ENCODE data around the gene POU2F2.

The POU2F2 gene

GRCh38 chr19:42131149-42132029, 857 bp downstream of the POU2F2 start:
- in situ Hi-C loops (cut with HindIII; ENCODE audit: low pct_ligation_motif_present, low pct_unique_long_range_greater_than_20kb, low sequenced_read_pairs), result no loop called here

GRCh38 chr19:42130254-42130573, 2.0 kb downstream of the POU2F2 start:
- DNase-seq, result no peak
- in situ Hi-C loops (cut with HindIII; ENCODE audit: low pct_ligation_motif_present, low pct_unique_long_range_greater_than_20kb, low sequenced_read_pairs), result no loop called here

More at GRCh38 chr19:42131149-42132029, 857 bp downstream of the POU2F2 start:
- no peak for DNase-seq

GRCh38 chr19:42129399-42130253, 2.6 kb downstream of the POU2F2 start:
- in situ Hi-C loops (cut with HindIII; ENCODE audit: low pct_ligation_motif_present, low pct_unique_long_range_greater_than_20kb, low sequenced_read_pairs), result no loop called here
- no peak for DNase-seq

GRCh38 chr19:42126574-42126973, 5.7 kb downstream of the POU2F2 start:
- in situ Hi-C loops (cut with HindIII; ENCODE audit: low pct_ligation_motif_present, low pct_unique_long_range_greater_than_20kb, low sequenced_read_pairs), result no loop called here
- DNase-seq, result no peak

- in situ Hi-C loops (cut with HindIII; ENCODE audit: low pct_ligation_motif_present, low pct_unique_long_range_greater_than_20kb, low sequenced_read_pairs), result no loop called here
- DNase-seq, result no peak
Measured at GRCh38 chr19:42125536-42125935, 6.7 kb downstream of the POU2F2 start.

GRCh38 chr19:42124386-42124901, 7.8 kb downstream of the POU2F2 start:
- in situ Hi-C loops (cut with HindIII; ENCODE audit: low pct_ligation_motif_present, low pct_unique_long_range_greater_than_20kb, low sequenced_read_pairs), result no loop called here

GRCh38 chr19:42123765-42124164, 8.5 kb downstream of the POU2F2 start:
- in situ Hi-C loops (cut with HindIII; ENCODE audit: low pct_ligation_motif_present, low pct_unique_long_range_greater_than_20kb, low sequenced_read_pairs), result no loop called here

More at GRCh38 chr19:42124386-42124901, 7.8 kb downstream of the POU2F2 start:
- DNase-seq, result no peak

GRCh38 chr19:42122691-42123607, 9.3 kb downstream of the POU2F2 start:
- in situ Hi-C loops (cut with HindIII; ENCODE audit: low pct_ligation_motif_present, low pct_unique_long_range_greater_than_20kb, low sequenced_read_pairs), result no loop called here
- DNase-seq, result no peak

More at GRCh38 chr19:42123765-42124164, 8.5 kb downstream of the POU2F2 start:
- no peak for DNase-seq

GRCh38 chr19:42121656-42122069, 10.6 kb downstream of the POU2F2 start:
- in situ Hi-C loops (cut with HindIII; ENCODE audit: low pct_ligation_motif_present, low pct_unique_long_range_greater_than_20kb, low sequenced_read_pairs), result no loop called here
- peak; percentile 64 for DNase-seq

GRCh38 chr19:42121036-42121621, 11.1 kb downstream of the POU2F2 start:
- in situ Hi-C loops (cut with HindIII; ENCODE audit: low pct_ligation_motif_present, low pct_unique_long_range_greater_than_20kb, low sequenced_read_pairs), result no loop called here
- no peak for DNase-seq

GRCh38 chr19:42120276-42120980, 11.8 kb downstream of the POU2F2 start:
- in situ Hi-C loops (cut with HindIII; ENCODE audit: low pct_ligation_motif_present, low pct_unique_long_range_greater_than_20kb, low sequenced_read_pairs), result no loop called here
- no peak for DNase-seq

- in situ Hi-C loops (cut with HindIII; ENCODE audit: low pct_ligation_motif_present, low pct_unique_long_range_greater_than_20kb, low sequenced_read_pairs), result no loop called here
- no peak for DNase-seq
Measured at GRCh38 chr19:42117076-42117475, 15.2 kb downstream of the POU2F2 start.

GRCh38 chr19:42116308-42117075, 15.8 kb downstream of the POU2F2 start:
- in situ Hi-C loops (cut with HindIII; ENCODE audit: low pct_ligation_motif_present, low pct_unique_long_range_greater_than_20kb, low sequenced_read_pairs), result no loop called here
- DNase-seq, result no peak

- in situ Hi-C loops (cut with HindIII; ENCODE audit: low pct_ligation_motif_present, low pct_unique_long_range_greater_than_20kb, low sequenced_read_pairs), result no loop called here
- DNase-seq, result no peak
Measured at GRCh38 chr19:42115705-42116104, 16.5 kb downstream of the POU2F2 start.

GRCh38 chr19:42115219-42115618, 17.0 kb downstream of the POU2F2 start:
- peak; percentile 16 for DNase-seq
- in situ Hi-C loops (cut with HindIII; ENCODE audit: low pct_ligation_motif_present, low pct_unique_long_range_greater_than_20kb, low sequenced_read_pairs), result no loop called here

GRCh38 chr19:42114412-42114811, 17.8 kb downstream of the POU2F2 start:
- peak; percentile 32 for DNase-seq
- in situ Hi-C loops (cut with HindIII; ENCODE audit: low pct_ligation_motif_present, low pct_unique_long_range_greater_than_20kb, low sequenced_read_pairs), result no loop called here
